DMS53 (cell line): ENCODE data around the gene GPC5.

Experiments used
- DNase-seq: peaks from one replicate; lab custom pipeline; 2025; lab: John Stamatoyannopoulos, UW

GPC5 gene

DNA sequence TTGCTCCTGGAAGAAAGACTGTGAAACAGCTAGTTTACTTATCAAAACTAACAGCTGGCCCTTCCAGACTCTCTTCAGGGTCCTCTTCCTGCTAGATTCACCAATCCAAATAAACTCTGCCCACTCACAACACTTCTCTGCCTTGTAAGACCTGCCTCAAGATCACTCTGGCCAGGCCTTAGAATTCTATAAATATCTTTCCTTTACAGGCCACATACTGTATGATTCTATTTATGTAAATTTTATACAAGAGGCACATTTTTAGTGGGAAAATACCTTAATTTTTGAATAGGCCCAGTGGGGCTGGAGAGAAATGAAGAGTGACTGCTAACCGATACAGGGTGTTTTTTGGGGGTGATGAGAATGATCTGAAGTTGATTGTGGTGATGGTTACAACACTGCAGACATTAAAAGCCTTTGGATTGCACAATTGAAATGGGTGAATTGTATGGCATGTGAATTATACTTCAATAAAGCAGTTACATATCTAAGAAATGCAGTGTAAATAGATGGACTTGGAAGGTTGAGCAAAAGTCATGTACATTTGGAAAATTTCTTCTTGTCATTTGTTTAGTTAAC lies 141.8 kb downstream of the GPC5 start:
- DNase-seq, result peak; percentile 34

GRCh38 chr13:91544723-91545122 lies 146.3 kb downstream of the GPC5 start:
- DNase-seq, result no peak

DNA sequence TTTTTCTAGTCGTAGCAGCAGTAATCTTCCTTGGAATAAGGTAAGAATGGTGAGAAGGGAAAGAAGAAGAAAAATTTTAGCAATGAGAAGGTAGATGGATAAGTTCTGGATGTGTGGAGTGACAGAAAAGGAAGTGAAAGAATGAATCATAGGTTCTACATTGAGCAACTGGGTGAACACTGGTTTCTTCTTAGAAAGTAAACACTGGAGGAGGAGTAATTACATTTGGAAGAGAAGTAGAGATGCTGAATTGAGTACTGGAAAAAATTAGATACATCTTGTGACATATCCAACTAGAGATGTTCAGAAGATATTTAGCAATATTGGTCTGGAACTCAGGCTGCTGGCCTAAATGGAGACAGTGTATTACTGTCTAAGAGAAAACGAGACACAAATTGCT lies 148.5 kb downstream of the GPC5 start:
- no peak for DNase-seq

DNA sequence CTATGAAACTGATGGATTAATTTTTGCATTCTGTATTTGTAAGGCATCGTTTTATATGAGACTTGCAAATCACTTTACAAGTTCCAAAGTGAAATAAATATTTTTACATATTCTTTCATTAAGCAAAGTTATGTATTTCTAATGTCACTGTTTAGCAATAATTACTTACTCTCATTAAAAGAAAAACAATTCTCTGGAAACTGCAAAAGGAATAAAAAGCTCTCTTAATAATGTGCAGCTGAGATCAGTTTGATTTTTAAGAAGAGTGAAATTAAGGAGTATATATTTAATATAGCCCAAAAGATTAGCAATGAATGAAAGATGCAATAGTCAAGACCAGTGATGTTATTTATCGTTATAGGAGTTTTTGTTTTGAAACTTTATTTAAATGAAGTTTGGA lies 155.2 kb downstream of the GPC5 start:
- no peak for DNase-seq

- no peak for DNase-seq
Measured at GRCh38 chr13:91554101-91554500, 155.7 kb downstream of the GPC5 start.

GRCh38 chr13:91557328-91558090 lies 159.1 kb downstream of the GPC5 start:
- no peak for DNase-seq

DNA sequence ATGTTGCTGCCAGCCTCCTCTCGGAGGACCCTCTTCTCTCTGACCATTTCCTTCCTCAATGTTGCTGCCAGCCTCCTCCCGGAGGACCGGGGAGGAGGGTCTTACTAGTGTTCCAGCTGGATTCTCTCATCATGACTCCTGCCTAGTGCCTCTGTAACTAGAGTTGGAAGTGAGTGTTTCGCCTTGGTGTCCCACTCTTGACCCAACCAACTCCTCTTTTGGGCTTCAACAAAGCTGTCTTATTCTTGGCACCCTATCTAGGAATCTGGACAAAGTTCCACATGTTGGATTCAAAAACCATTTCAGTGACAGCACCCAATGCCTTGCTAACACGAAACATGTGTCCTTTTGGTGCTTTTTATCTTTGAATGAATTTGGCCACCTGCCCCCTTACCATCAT lies 165.4 kb downstream of the GPC5 start:
- DNase-seq, result no peak

DNA sequence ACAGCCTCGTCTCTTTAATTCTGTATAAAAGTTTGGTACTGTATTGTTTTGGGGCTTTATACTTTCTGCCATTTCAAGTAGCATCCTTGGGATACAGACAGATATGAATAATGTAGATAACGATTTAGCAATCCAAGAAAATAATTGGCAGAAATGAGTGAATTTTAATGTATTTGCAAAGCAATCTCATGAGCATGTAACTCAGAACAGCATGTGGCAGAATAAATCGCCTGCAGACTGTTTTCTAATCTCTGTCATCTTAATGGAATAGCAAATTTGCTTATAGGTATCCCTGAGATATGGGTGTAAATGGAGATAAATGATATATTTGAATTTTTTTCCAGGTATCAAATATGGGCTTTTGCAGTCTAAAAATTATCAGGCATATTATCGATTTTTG lies 166.0 kb downstream of the GPC5 start:
- no peak for DNase-seq

DNA sequence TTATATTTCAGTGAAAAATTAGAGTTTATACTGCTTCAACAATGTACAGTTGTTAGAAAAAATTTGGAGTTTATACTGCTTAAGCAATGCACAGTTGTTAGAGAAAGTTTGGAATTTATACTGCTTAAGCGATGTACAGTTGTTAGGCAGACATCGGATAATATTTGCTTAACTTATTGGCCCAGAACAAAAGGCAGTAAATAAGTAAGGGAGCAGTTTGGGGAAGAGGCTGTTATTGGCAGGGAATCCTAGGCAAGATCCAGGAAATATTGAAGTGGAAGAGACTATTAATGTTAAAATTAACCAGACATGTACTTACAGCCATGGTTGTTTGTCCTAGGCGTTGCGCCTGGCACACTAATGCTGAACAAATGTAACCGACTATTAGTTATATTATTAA lies 166.9 kb downstream of the GPC5 start:
- no peak for DNase-seq

DNA sequence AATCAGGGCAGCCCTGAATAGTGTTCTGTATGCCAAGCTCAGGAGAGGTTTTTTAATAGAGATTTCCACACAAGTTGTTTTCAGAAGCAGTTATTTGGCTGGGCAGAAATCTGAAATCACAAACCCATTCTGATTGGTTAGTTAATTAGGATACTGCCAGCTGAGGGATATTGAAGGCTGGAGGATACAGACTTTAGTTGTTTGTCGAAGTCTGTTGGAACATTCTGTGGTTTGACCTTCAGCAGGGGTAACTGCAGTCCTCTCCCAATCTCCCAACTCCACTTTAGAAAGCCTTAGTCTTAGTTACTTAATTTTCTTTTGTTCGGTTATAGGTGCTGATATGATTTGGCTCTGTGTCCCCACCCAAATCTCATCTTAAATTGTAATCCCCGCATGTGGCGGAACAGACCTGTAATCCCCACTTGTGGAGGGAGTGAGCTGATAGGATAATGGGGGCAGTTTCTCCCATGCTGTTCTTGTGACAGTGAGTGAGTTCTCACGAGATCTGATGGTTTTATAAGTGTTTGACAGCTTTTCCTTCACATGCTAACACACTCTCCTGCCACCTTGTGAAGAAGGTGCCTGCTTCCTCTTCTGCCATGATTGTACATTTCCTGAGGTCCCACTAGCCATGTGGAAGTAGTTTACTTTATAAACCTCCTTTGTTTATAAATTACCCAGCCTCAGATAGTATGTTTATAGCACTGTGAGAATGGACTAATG lies 169.2 kb downstream of the GPC5 start:
- DNase-seq, result peak; percentile 0

DNA sequence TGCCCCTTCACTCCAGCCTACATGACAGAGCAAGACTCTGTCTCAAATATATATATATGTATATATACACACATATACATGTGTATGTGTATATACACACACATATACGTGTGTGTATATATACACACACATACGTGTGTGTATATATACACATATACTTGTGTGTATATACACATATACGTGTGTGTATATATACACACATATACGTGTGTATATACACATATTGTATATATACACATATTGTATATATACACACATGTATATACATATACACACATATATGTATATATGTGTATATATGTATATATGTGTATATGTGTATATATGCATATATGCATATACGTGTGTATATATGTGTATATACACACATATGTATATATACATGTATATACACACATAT lies 173.3 kb downstream of the GPC5 start:
- no peak for DNase-seq

DNA sequence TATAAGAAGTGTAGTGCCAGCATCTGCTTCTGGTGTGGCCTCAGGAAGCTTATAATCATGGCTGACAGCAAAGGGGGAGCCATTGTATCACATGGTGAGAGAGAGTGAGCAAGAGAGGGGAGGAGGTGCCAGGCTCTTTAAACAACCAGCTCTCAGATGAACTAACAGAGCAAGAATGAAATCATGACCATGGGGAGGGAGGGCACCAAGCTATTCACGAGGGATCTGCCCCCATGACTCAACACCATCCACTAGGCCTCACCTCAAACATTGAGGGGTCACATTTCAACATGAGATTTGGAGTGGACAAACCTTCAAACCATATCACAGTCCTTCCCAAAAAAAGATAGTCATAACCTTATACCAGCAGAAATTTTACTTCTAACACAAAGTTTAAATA lies 174.0 kb downstream of the GPC5 start:
- no peak for DNase-seq

DNA sequence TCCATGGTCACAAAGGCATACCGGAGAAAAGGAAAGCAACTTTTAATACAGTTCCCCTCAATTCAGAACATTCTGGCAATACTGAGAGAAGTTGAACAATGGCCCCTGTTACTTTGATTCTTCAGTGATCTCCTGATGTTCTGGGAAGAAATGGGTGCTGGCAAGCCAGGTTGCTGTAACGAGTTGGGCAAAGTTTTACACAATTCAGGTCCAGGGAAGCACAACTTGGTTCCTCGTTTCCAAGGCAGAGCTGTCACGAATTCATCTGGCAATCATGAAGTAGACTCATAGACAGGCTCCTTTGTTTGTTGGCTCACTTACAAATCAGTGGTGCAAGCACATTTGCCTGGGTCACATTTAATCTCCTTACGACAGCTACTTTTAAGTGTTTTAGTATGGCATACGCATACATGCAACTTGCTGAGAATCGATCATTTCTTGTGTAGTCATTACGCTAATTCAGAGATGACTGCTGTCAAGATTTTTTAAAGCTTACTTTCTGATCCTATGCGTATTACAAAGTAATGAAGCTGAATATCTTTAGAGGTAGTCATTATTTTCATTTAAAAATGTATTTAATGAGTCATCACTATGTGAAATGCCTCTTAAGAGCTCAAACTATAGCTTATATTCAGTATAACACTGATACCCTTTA lies 174.7 kb downstream of the GPC5 start:
- DNase-seq, result no peak

GRCh38 chr13:91574766-91575165 lies 176.3 kb downstream of the GPC5 start:
- no peak for DNase-seq

- peak; percentile 5 for DNase-seq
Measured at GRCh38 chr13:91576590-91576989, 178.2 kb downstream of the GPC5 start.

DNA sequence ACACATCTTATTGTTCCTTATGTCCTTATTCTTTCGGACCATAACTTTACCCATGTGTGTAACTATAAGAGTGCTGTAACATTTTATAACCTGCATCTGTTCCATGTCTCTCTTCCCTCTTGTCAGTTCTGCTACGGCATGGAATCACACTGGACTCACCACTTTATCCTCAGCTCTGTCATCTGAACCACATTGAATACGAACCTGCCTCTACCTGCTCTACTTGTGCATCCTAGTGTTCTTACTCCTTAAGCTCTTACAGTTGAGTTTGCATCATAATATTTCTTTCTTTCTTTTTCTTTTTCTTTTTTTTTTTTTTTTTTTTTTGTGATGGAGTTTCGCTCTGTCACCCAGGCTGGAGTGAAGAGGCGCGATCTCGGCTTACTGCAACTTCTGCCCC lies 180.9 kb downstream of the GPC5 start:
- no peak for DNase-seq

- no peak for DNase-seq
Measured at GRCh38 chr13:91580749-91581148, 182.3 kb downstream of the GPC5 start.

DNA sequence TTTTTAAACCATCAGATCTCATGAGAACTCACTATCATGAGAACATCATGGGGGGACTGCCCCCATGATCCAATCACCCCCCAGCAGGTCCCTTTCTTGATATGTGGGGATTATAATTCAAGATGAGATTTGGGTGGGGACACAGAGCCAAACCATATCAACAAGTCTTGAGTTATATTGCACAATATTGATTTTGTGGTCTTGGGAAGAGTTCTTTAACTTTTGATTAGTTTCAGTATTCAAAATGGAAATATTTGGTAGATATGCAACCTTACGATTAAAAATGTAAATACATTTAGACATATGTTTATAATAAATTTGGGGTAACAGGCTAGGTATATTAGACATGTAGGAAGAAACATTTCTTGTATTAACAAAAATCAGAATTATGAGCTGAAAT lies 188.2 kb downstream of the GPC5 start:
- DNase-seq, result no peak

- DNase-seq, result no peak
Measured at GRCh38 chr13:91588541-91588940, 190.1 kb downstream of the GPC5 start.

DNA sequence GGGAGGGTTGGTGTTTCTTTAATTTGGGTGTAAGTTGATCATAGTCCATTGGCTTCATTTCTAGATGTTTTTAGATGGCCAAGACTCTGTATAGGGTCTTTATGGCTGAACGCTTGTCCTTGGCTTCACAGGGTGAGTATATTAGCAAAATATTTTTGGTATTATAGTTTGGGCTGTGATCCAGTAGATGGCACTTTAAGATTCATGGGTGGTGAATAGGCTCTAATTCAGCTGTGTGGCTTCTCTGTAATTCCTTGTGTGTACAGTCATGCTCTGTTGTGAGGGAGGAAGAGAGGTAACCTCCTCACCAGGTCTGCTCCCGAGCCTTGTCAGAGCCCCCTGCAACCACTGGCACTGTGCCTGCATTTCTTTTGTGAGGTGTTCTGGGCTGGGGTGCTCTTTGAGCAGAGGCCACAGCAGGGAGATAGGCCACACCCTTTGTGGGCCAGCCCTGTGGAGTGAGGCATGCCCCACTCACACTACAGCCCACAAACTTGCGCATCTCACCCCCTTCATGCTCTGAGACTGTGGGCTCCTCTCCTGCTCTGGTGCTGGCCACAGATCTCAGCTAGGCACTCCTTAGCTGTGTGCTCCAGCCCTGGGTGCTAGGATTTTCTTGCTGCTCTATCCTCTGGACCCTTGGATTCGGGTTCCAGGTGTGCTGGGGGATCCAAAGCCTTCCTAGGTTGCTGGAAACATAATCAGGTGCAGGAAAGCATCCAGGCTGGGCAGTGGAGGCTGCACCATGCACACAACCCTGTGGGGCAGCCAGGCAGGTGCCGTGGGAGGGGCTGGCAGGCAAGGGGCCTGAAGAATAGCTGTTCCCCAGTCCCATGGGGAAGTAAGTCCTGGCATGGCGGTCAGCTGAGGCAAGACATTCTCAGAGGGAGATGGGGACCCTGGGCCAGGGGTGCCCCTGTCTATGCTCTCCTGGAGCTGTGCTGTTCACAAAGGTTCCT lies 193.9 kb downstream of the GPC5 start:
- no peak for DNase-seq

DNA sequence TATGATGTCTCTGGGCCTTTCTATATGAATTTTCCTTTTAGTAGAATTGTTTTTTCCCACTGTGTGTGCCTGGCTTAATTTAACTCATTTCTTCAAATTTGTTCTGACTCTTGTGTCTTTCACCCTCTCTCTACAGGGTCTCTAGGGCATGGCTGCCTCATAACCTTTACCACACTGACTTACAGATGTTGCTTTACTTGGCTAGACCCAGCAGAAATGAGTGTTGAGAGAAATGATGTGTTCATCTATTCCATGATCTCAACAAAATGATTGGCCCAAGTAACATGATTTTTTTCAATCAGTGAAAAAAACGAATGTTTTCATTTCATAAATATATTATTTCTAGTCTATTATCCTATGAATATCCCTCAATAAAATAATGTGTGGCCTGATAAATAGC lies 195.0 kb downstream of the GPC5 start:
- DNase-seq, result no peak

DNA sequence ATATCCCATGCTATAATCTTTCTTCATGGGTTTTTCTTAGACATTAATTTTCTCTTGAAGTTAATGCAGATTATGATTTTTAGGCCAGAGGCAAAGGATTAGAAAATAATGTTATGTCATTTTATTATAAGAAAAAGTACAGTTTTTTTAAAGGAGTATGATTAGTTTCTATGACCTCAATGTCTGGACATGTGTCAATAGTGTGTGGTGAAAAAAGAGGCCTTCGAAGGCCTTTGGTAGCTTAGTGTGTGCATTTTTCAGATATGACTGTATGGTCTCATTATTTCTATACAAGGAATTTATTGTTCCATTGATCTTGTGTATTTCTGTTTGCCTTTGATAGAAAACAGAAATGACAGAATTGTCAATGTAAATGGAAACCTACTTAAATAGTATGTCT lies 195.6 kb downstream of the GPC5 start:
- DNase-seq, result no peak
